Coronary artery (tissue), 2 donors: Measurements from ENCODE around the gene GPR183.

Experiments
- DNase-seq: peaks from one replicate; pipeline ENCODE4 v3.0.0-alpha.2; 2017; ENCODE audit warnings: low spot score
- H3K27ac ChIP-seq, 2 donors: fragments of 200-600 bp; sonication (generic); one replicate each; pipeline ENCODE4 v1.5.1; 2016 to 2019
- H3K4me3 ChIP-seq: fragments of 200-600 bp; sonication (generic); 2 replicates; pipeline ENCODE4 v1.5.1; 2016; ENCODE audit warnings: mild to moderate bottlenecking, moderate library complexity
- TF ChIP-seq, protein P1 (sequence below): fragments of 200-600 bp; sonication (generic); IDR thresholded peaks from one replicate; pipeline ENCODE4 v1.5.1; 2019; ENCODE audit warnings: antibody characterized with exemption

The GPR183 gene

DNA sequence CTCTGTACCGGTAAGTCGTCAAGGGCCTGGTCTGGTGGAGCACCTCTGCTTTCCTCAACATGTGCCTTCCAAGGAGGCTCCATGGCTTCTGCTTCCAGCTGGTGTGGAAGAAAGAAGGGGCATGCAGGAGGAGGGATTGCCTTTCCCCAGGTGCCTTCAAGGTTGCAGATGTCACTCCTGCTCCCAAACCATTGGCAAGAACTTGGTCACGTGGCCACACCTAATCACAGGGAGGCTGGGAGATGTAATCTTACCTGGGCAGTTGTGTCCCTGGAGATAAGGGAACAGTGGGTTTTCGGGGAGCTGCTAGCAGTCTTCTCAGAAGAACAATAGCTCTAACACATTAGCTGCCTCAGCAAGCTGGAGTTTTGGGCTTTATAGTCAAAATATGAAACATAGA, 39.3 kb downstream of the GPR183 start:
- TF ChIP-seq, protein P1, sequence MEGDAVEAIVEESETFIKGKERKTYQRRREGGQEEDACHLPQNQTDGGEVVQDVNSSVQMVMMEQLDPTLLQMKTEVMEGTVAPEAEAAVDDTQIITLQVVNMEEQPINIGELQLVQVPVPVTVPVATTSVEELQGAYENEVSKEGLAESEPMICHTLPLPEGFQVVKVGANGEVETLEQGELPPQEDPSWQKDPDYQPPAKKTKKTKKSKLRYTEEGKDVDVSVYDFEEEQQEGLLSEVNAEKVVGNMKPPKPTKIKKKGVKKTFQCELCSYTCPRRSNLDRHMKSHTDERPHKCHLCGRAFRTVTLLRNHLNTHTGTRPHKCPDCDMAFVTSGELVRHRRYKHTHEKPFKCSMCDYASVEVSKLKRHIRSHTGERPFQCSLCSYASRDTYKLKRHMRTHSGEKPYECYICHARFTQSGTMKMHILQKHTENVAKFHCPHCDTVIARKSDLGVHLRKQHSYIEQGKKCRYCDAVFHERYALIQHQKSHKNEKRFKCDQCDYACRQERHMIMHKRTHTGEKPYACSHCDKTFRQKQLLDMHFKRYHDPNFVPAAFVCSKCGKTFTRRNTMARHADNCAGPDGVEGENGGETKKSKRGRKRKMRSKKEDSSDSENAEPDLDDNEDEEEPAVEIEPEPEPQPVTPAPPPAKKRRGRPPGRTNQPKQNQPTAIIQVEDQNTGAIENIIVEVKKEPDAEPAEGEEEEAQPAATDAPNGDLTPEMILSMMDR, result no peak
- no peak for DNase-seq
- H3K4me3 ChIP-seq, result no peak overlapping the region
- H3K27ac ChIP-seq, result no peak overlapping the region

DNA sequence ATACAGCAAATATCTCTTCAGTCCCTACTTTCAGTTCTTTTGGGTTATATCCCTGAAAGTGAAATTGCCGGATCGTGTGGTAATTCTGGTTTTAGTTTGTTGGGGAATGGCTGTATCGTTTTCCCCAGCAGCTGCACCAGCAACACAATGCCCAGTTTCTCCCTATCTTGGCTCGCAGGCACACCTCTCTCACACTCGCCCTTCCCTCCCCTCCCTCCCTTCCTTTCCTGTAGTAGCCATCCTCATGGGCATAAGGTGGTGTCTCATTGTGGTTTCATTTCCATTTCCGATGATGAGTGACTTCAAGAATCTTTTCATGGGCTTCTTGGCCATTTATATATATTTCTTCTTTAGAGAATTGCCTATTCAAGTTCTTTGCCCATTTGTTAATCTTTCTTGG, 40.4 kb downstream of the GPR183 start:
- Histone ChIP-seq H3K27ac (no peak overlapping the region), H3K4me3 (no peak overlapping the region)
- TF ChIP-seq, protein P1, result no peak
- no peak for DNase-seq

DNA sequence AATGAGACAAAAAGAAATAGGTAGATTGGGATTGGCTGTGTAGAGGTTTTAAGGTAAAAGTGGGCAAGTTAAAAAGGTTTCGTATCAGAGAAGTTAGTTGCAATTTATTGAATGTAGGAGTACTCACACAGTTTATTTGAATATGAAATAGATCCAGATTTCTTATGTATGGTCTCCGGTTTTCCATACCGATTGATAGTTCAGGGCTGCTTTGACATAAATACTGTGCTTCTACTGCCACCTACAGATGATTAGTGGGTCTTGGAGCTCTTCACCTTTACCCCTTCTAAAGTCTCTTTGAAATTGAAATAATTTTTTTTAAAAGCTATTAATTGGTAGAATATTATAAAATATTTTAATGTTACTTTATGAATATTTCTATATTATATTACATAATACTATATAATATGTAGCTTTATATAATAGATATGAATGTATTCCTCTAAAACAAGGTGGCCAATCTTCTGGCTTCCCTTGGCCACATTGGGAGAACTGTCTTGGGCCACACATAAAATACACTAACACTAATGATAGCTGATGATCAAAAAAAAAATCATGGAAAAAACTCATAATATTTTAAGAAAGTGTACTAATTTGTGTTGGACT, 41.3 kb downstream of the GPR183 start:
- no peak for DNase-seq
- Histone ChIP-seq H3K27ac (no peak overlapping the region), H3K4me3 (no peak overlapping the region)
- TF ChIP-seq, protein P1, result no peak

DNA sequence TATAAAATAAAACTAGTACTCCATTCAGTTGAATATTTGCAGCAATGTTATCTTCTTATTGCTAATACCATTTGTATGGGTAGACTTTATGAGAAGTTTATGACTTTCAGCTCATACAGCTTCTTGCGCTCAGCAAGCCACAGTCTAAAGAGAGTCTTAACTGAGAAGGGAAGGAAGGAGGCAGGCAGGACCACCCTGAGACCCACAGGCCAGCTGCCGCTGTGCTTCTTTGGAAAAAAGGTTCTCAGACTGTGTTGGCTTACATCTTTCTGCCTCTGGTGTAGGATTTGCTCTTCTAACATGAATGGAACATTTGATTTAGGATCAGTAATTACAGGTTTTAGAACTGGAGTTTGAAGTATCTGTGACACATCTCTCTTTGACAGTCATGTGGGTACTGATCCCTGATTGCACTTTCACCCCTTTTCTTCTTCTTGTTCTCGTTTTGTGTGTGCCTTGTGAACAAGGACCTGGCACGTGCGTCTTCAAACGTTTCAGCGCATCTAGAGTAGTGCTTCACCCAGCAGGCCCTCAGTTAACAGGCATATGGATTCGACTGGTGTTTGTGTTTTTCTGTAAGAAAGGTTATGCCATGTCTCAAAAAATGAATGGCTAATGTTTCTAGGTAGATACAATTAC, 41.9 kb downstream of the GPR183 start:
- Histone ChIP-seq H3K27ac (no peak overlapping the region), H3K4me3 (no peak overlapping the region)
- TF ChIP-seq, protein P1, result no peak
- DNase-seq, result no peak

DNA sequence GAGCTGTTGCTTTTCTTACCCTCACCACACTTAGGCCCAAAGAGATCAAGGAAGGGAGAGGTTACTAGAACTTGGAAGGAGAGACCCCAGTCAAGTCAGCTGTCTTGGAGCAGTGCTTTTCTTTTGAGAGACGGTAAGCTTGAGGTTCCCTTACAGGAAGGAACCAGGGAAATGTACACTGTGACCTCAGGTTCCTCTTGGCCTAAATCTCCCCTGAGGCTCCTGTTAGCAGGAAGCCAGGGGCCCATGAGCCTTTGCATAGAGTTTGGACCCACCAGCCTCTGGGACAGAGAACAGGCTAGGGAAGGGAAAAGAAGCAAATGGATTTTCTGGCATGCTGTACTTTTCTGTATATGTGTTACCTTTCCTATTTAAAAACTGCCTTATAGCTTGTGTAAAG, 43.1 kb downstream of the GPR183 start:
- TF ChIP-seq, protein P1, result no peak
- Histone ChIP-seq H3K4me3 (no peak overlapping the region), H3K27ac (no peak overlapping the region)
- no peak for DNase-seq

DNA sequence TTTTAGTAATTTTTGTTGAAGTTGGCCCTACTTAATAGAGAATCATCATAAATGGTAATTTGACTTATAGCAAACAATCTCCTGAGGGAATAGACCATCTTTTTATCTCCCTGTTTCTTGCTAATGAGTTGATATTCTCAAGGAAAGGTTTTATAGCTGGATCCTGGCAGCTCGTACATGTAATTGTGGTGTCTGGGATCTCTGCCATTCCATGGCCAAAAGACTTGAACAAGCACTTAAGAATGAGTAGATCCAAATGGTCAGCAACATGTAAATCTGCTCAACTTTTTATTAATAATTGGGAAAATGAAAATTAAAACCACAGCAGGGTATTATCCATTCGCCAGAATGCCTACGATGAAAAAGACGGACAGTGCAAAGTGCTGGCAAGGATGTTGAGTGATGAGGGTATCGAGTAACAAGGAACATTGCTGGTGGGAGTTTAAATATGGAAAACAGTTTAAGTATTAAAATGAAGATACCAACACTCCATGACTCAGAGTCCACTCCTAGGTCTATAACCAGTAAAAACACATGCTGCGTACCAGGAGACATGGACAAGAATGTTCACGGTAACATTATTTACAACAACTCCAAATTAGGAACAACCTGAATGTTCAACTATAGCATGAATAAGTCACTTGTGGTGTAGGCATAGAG, 43.9 kb downstream of the GPR183 start:
- Histone ChIP-seq H3K4me3 (no peak overlapping the region), H3K27ac (no peak overlapping the region)
- DNase-seq, result no peak
- TF ChIP-seq, protein P1, result no peak

DNA sequence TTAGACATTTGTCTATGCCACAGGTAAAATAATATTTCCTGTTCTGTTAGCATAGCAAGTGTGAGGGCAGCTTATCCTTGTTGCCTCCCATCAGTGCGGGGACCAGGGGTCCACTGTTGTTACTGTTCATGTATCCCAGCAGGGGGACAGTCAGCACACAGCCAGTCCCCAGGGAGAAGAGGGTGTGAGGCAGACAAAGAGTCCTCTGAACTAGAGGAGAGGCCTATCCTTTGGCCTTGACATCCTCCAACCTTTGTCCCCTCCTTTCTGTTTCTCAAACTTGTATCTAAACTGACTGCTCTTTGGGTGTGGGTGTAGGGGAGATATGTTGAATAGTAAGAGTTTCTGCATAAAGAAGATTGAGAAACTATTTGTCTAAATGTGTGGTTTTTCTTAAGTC, 46.1 kb downstream of the GPR183 start:
- no peak overlapping the region for H3K27ac ChIP-seq
- TF ChIP-seq, protein P1, result no peak
- no peak for DNase-seq
- no peak overlapping the region for H3K4me3 ChIP-seq
